Activated CD8-positive, alpha-beta memory T cell treated with anti-CD3 and anti-CD28 coated beads, Interleukin-2, amount 50 U/mL, for 1 hour (primary cell): Measurements from ENCODE around the gene LDLRAD1.
A peak's percentile ranks its signal among the peaks of the same experiment; 100 is the strongest.
"Not testable (repeated sequence)": the region's sequence is repeated elsewhere in the genome, so short reads cannot be mapped to it uniquely, and the experiment has no call there.

Experiments used
- DNase-seq: peaks from one replicate; pipeline ENCODE4 v3.0.0-alpha.2; 2020; ENCODE audit errors: extremely low read depth

Gene LDLRAD1

GRCh38 chr1:54017979-54018378, at the start of gene LDLRAD1:
Gene LDLRAD1, minus strand, starts transcription at chr1:54018186. Its CDS starts 74 bp downstream, at chr1:54018112.
- no peak for DNase-seq

GRCh38 chr1:54064299-54064698, 46.3 kb upstream of the LDLRAD1 start:
- no peak for DNase-seq

GRCh38 chr1:54054438-54054749, 36.4 kb upstream of the LDLRAD1 start:
- no peak for DNase-seq

- no peak for DNase-seq
Observed at GRCh38 chr1:54053745-54054437, 35.9 kb upstream of the LDLRAD1 start.

- peak; percentile 94 for DNase-seq
Observed at GRCh38 chr1:54052934-54053744, 35.2 kb upstream of the LDLRAD1 start, which contains the start of the genes TCEANC2 and TMEM59. Gene TCEANC2, plus strand, starts transcription at chr1:54053608. Its CDS starts 815 bp downstream, at chr1:54054423. Gene TMEM59, minus strand, starts transcription at chr1:54053204. Its CDS starts 16 bp downstream, at chr1:54053188.

GRCh38 chr1:54052431-54052933, 34.5 kb upstream of the LDLRAD1 start:
- no peak for DNase-seq

- no peak for DNase-seq
Observed at GRCh38 chr1:54051933-54052430, 34.0 kb upstream of the LDLRAD1 start.

- not testable (repeated sequence) for DNase-seq
Observed at GRCh38 chr1:54050435-54050834, 32.4 kb upstream of the LDLRAD1 start.

GRCh38 chr1:54047384-54048305, 29.7 kb upstream of the LDLRAD1 start:
- DNase-seq = no peak

- no peak for DNase-seq
Observed at GRCh38 chr1:54046671-54047383, 28.8 kb upstream of the LDLRAD1 start.

- no peak for DNase-seq
Observed at GRCh38 chr1:54045496-54045895, 27.5 kb upstream of the LDLRAD1 start.

GRCh38 chr1:54041806-54042205, 23.8 kb upstream of the LDLRAD1 start:
- no peak for DNase-seq

GRCh38 chr1:54037476-54037875, 19.5 kb upstream of the LDLRAD1 start:
- DNase-seq = no peak

GRCh38 chr1:54028306-54029251, 10.6 kb upstream of the LDLRAD1 start:
- DNase-seq = no peak

GRCh38 chr1:54027848-54028247, 9.9 kb upstream of the LDLRAD1 start:
- no peak for DNase-seq

- DNase-seq = not testable (repeated sequence)
Observed at GRCh38 chr1:54024811-54025210, 6.8 kb upstream of the LDLRAD1 start.

- DNase-seq = no peak
Observed at GRCh38 chr1:54024358-54024757, 6.4 kb upstream of the LDLRAD1 start.

GRCh38 chr1:54019562-54020176, 1.7 kb upstream of the LDLRAD1 start:
- DNase-seq = not testable (repeated sequence)

- DNase-seq = no peak
Observed at GRCh38 chr1:54018635-54019034, 649 bp upstream of the LDLRAD1 start.
